HepG2 (cell line): ENCODE data around the gene PROC. TPM values are rescaled to one million over a fixed set of nuclear protein-coding genes. Genes with fewer than 3 reads are reported as not detected.

ENCODE experiments used
- CEBPZ ChIP-seq: IDR thresholded peaks from 2 replicates; pipeline ENCODE4 v1.6.1; 2012; ENCODE audit warnings: low read length, improper control_type of control experiment
- ELF1 ChIP-seq: sonication (generic); formaldehyde crosslinking; IDR thresholded peaks from 2 replicates; pipeline ENCODE4 v1.4.0; 2020; ENCODE audit warnings: missing genetic modification reagents
- JDP2 ChIP-seq: sonication (generic); formaldehyde crosslinking; IDR thresholded peaks from 2 replicates; pipeline ENCODE4 v1.8.1; 2022; ENCODE audit warnings: missing genetic modification reagents, borderline replicate concordance
- KLF9 ChIP-seq: IDR thresholded peaks from 2 replicates; pipeline ENCODE4 v1.6.1; 2016; ENCODE audit warnings: low read depth
- RFXANK ChIP-seq: IDR thresholded peaks from 2 replicates; pipeline ENCODE4 v1.6.1; 2016
- SP4 ChIP-seq: sonication (generic); formaldehyde crosslinking; IDR thresholded peaks from 2 replicates; pipeline ENCODE4 v1.8.1; 2023; ENCODE audit warnings: mild to moderate bottlenecking, missing genetic modification reagents
- SRSF9 ChIP-seq: fragments of 200-400 bp; formaldehyde crosslinking; IDR thresholded peaks from 2 replicates; pipeline ENCODE4 v1.6.1; 2018; ENCODE audit warnings: borderline replicate concordance, mild to moderate bottlenecking, low read depth, low read length; ENCODE audit not compliant: insufficient read depth, poor library complexity, severe bottlenecking
- ZFX ChIP-seq: sonication (generic); formaldehyde crosslinking; IDR thresholded peaks from 2 replicates; pipeline ENCODE4 v1.4.0; 2020; ENCODE audit warnings: mild to moderate bottlenecking, low read depth, missing genetic modification reagents, moderate library complexity
- ZHX2 ChIP-seq, 2 experiments: sonication (generic) in 1 of 2; formaldehyde crosslinking in 1 of 2; IDR thresholded peaks; 2 replicates each; pipeline versions ENCODE4 v1.6.1 to v1.9.0; 2014 to 2022; ENCODE audit warnings: antibody characterized with exemption in 1 of 2, borderline replicate concordance in 1 of 2, inconsistent platforms in 1 of 2, low read depth in 1 of 2, missing genetic modification reagents in 1 of 2
- ZNF205 ChIP-seq: IDR thresholded peaks from 2 replicates; pipeline ENCODE4 v1.6.1; 2018; ENCODE audit warnings: missing biosample characterization, missing genetic modification reagents
- ZNF670 ChIP-seq: sonication (generic); formaldehyde crosslinking; IDR thresholded peaks from 2 replicates; pipeline ENCODE4 v1.8.0; 2022; ENCODE audit warnings: mild to moderate bottlenecking, missing genetic modification reagents, borderline replicate concordance
- polyA plus RNA-seq, 8 experiments: library from polyadenylated mRNA; depleted of rRNA in 3 of 8; stranded (reverse) in 7 of 8; unstranded in 1 of 8; fragments of >200 nt; fragmentation: Illumina TruSeq in 4 of 8; extraction: Trizol in 4 of 8; gene quantifications; 2 replicates each; pipeline versions ENCODE4 v1.2.1 to v1.2.3, GENCODE V29; 2011 to 2016; ENCODE audit warnings: low read depth in 4 of 8, missing spikeins in 1 of 8, mixed read lengths in 1 of 8; ENCODE audit not compliant: insufficient read depth in 1 of 8
- total RNA-seq, 5 experiments: library from RNA; depleted of rRNA; stranded (reverse); fragments of >200 nt; fragmentation: Illumina TruSeq; extraction: Trizol; gene quantifications; 2 replicates each; pipeline ENCODE4 v1.2.3, GENCODE V29; 2016; ENCODE audit warnings: low read depth in 1 of 5
- TF ChIP-seq, protein P1 (sequence below): sonication (generic); formaldehyde crosslinking; IDR thresholded peaks from 2 replicates; pipeline ENCODE4 v1.4.0; 2020; ENCODE audit warnings: missing genetic modification reagents
- TF ChIP-seq, protein P2 (sequence below): sonication (generic); formaldehyde crosslinking; conservative IDR thresholded peaks from 2 replicates; pipeline ENCODE4 v1.8.1; 2023; ENCODE audit warnings: missing genetic modification reagents

PROC gene
- total and polyA plus RNA-seq, 2 of the 13 experiments (the other 11 are each of a cell fraction or from before 2014, with no cell fraction given) = 134 to 185 TPM

DNA sequence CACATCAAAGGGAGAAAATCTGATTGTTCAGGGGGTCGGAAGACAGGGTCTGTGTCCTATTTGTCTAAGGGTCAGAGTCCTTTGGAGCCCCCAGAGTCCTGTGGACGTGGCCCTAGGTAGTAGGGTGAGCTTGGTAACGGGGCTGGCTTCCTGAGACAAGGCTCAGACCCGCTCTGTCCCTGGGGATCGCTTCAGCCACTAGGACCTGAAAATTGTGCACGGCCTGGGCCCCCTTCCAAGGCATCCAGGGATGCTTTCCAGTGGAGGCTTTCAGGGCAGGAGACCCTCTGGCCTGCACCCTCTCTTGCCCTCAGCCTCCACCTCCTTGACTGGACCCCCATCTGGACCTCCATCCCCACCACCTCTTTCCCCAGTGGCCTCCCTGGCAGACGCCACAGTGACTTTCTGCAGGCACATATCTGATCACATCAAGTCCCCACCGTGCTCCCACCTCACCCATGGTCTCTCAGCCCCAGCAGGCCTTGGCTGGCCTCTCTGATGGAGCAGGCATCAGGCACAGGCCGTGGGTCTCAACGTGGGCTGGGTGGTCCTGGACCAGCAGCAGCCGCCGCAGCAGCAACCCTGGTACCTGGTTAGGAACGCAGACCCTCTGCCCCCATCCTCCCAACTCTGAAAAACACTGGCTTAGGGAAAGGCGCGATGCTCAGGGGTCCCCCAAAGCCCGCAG lies 3.8 kb downstream of the PROC start (continued):
- no peak for TF ChIP-seq ZHX2 (IDR thresholded peaks at IDR 0.05; ENCODE audit: low read depth)
- no peak for TF ChIP-seq ZHX2 (CRISPR knock-in tag; IDR thresholded peaks at IDR 0.05; ENCODE audit: borderline replicate concordance)
- TF ChIP-seq ZNF205 (CRISPR knock-in tag) = no peak
- no peak for TF ChIP-seq RFXANK (CRISPR knock-in tag)
- TF ChIP-seq SP4 (CRISPR knock-in tag) = no peak
- TF ChIP-seq, protein P1, sequence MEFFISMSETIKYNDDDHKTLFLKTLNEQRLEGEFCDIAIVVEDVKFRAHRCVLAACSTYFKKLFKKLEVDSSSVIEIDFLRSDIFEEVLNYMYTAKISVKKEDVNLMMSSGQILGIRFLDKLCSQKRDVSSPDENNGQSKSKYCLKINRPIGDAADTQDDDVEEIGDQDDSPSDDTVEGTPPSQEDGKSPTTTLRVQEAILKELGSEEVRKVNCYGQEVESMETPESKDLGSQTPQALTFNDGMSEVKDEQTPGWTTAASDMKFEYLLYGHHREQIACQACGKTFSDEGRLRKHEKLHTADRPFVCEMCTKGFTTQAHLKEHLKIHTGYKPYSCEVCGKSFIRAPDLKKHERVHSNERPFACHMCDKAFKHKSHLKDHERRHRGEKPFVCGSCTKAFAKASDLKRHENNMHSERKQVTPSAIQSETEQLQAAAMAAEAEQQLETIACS (CRISPR knock-in tag) = no peak
- TF ChIP-seq SRSF9 = no peak
- TF ChIP-seq JDP2 = no peak
- TF ChIP-seq ZFX (CRISPR knock-in tag) = peak; percentile 21; the same call in 1 of the 2 replicates
- TF ChIP-seq KLF9 (CRISPR knock-in tag) = no peak
- no peak for TF ChIP-seq ELF1 (CRISPR knock-in tag)
- no peak for TF ChIP-seq ZNF670 (CRISPR knock-in tag)
- no peak for TF ChIP-seq CEBPZ
- TF ChIP-seq, protein P2, sequence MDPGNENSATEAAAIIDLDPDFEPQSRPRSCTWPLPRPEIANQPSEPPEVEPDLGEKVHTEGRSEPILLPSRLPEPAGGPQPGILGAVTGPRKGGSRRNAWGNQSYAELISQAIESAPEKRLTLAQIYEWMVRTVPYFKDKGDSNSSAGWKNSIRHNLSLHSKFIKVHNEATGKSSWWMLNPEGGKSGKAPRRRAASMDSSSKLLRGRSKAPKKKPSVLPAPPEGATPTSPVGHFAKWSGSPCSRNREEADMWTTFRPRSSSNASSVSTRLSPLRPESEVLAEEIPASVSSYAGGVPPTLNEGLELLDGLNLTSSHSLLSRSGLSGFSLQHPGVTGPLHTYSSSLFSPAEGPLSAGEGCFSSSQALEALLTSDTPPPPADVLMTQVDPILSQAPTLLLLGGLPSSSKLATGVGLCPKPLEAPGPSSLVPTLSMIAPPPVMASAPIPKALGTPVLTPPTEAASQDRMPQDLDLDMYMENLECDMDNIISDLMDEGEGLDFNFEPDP = 0 out of 2 replicates have a peak, but pooled peaks have one; percentile 69
